Breast epithelium (tissue), 4 donors: ENCODE data around the gene MYO1B. TPM values are rescaled to one million over a fixed set of nuclear protein-coding genes. Genes with fewer than 3 reads are reported as not detected.

Experiments
- DNase-seq, 2 donors: peaks; one replicate each; pipeline ENCODE4 v3.0.0-alpha.2; 2019; ENCODE audit warnings: low spot score in 2 of 2
- H3K27ac ChIP-seq, 2 donors: fragments of 200-600 bp; sonication (generic) in 1 of 2; one replicate each; pipeline ENCODE4 v1.5.1; 2016 to 2019; ENCODE audit warnings: mild to moderate bottlenecking in 1 of 2
- H3K27me3 ChIP-seq, 2 donors: fragments of 200-600 bp; sonication (generic) in 1 of 2; one replicate each; pipeline versions ENCODE4 v1.5.1 to v1.6.0; 2017 to 2019; ENCODE audit warnings: control low read depth in 1 of 2, mild to moderate bottlenecking in 1 of 2
- H3K36me3 ChIP-seq: fragments of 200-600 bp; one replicate; pipeline ENCODE4 v1.5.1; 2019
- H3K4me1 ChIP-seq, 2 donors: fragments of 200-600 bp; sonication (generic); one replicate each; pipeline ENCODE4 v1.5.1; 2016 to 2019; ENCODE audit warnings: control low read depth in 1 of 2
- H3K4me3 ChIP-seq, 3 donors: fragments of 200-600 bp; sonication (generic); 1 replicate in 2 of 3; 2 replicates in 1 of 3; pipeline ENCODE4 v1.5.1; 2016 to 2019; ENCODE audit warnings: mild to moderate bottlenecking in 3 of 3, moderate library complexity in 2 of 3
- H3K9me3 ChIP-seq, 2 donors: fragments of 200-600 bp; sonication (generic) in 1 of 2; one replicate each; pipeline ENCODE4 v1.5.1; 2016 to 2019; ENCODE audit warnings: control low read depth in 1 of 2
- CTCF ChIP-seq, 3 donors: fragments of 450-650 bp; IDR thresholded peaks; one replicate each; pipeline ENCODE4 v1.5.1; 2016 to 2017; ENCODE audit warnings: antibody characterized with exemption in 3 of 3, mild to moderate bottlenecking in 3 of 3, moderate library complexity in 3 of 3
- POLR2A ChIP-seq: fragments of 450-650 bp; IDR thresholded peaks from one replicate; pipeline ENCODE4 v1.6.1; 2016; ENCODE audit warnings: antibody characterized with exemption, mild to moderate bottlenecking, moderate library complexity
- POLR2AphosphoS5 ChIP-seq, 3 donors: sonication (generic); formaldehyde crosslinking; IDR thresholded peaks; one replicate each; pipeline ENCODE4 v1.6.1; 2017; ENCODE audit warnings: antibody characterized with exemption in 3 of 3
- intact Hi-C: fragments of 100-400 bp; cut with DNase I; formaldehyde crosslinking; loops from one replicate; pipeline ENCODE4 v1.15.1; 2023; ENCODE audit warnings: low total_unique reads
- total RNA-seq, 3 donors: library from RNA; depleted of rRNA; stranded (reverse); fragments of >200 nt; gene quantifications; one replicate each; pipeline ENCODE4 v1.1.0, GENCODE V29; 2016

MYO1B gene
- total RNA-seq, 3 donors from 2014 or later: 34.1 to 73.9 (median 63.9) TPM

DNA sequence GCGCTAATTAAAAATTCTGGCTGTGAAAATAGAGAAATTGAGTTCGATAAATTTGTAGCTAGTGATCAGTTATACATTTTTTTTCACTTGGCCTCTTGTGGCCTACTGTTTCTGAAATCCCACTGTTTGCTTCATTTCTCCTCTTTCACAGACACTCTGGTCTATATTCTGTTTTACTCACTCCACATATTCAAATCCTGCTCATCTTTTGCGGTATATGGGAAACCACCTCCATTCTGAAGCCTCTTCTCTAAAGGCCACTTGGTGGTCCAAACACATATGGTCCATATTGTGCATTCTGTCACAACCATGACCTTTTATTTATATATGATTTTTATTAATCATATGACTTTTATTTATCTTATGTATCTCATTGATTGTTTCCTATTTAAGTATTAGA lies 67.0 kb downstream of the MYO1B start:
- DNase-seq: no peak
- Histone ChIP-seq H3K36me3 (no peaks in the 10 kb centered on the region), H3K4me1 (no peaks in the 10 kb centered on the region), H3K27ac (no peak overlapping the region), H3K9me3 (no peaks in the 10 kb centered on the region), H3K27me3 (no peaks in the 10 kb centered on the region), H3K4me3 (no peak overlapping the region)
- intact Hi-C loops: no loop called here
- TF ChIP-seq CTCF (IDR thresholded peaks at IDR 0.05): no peak
- no peak for TF ChIP-seq POLR2AphosphoS5 (IDR thresholded peaks at IDR 0.05)
- no peak for TF ChIP-seq POLR2A

DNA sequence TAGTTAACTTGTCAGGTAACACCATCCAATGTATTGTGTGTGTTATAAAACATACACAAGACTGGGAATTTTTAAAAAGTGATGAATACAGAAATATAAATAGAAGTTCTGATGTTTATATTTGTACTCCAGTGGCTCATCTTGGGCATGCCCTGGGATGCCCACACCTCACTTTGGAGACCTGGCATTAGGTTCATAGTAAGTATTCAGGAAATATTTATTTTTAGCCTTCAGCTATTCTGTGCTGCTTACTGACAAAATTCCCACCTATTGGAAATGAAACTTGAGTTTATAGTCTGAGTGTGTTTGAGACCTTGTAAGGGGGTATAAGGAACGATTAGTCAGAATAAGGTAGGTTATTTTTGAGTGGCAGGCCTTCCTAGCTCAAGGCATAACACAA lies 67.5 kb downstream of the MYO1B start:
- no peak for TF ChIP-seq POLR2AphosphoS5 (IDR thresholded peaks at IDR 0.05)
- no peak for TF ChIP-seq CTCF (IDR thresholded peaks at IDR 0.05)
- no peak for TF ChIP-seq POLR2A
- DNase-seq: no peak
- H3K27ac ChIP-seq: no peak overlapping the region
- H3K4me3 ChIP-seq: no peak overlapping the region
- intact Hi-C loops: no loop called here
- H3K27me3 ChIP-seq: no peaks in the 10 kb centered on the region
- H3K4me1 ChIP-seq: no peaks in the 10 kb centered on the region
- no peaks in the 10 kb centered on the region for H3K9me3 ChIP-seq
- H3K36me3 ChIP-seq: no peaks in the 10 kb centered on the region

DNA sequence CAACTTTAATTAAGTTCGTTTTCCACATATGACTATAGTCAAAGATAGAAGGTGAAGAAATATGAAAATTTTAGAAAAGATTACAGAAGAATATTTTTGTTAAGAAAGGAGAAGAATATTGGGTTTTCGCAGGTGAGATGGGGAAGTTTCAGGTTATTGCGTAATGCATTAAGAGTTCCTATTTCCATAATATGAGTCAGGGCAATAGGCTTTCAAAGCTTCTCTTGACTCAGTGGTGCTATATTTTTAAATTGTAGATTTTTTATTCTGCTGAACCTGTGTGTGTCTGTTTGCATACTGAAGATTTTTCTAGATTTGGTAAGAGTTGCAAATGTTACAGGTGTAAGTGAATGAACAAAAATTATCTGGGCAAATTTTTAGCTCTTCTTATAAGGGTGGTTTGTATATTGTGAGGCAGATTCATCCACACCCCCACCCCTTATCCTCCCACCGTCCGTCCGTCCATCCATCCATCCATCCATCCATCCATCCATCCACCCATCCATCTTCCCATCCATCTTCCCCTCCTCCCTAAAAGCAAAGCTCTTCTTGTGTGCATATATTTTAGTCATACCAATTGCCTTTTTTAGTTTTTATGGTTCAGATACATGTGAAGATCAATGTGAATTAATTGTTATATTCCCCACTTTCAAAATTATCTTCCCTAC lies 69.6 kb downstream of the MYO1B start:
- H3K4me3 ChIP-seq: no peak overlapping the region
- no peak overlapping the region for H3K27ac ChIP-seq
- TF ChIP-seq CTCF (IDR thresholded peaks at IDR 0.05) (no peak), POLR2AphosphoS5 (IDR thresholded peaks at IDR 0.05) (no peak), POLR2A (no peak)
- no peaks in the 10 kb centered on the region for H3K27me3 ChIP-seq
- intact Hi-C loops: no loop called here
- no peaks in the 10 kb centered on the region for H3K9me3 ChIP-seq
- H3K36me3 ChIP-seq: no peaks in the 10 kb centered on the region
- no peaks in the 10 kb centered on the region for H3K4me1 ChIP-seq
- DNase-seq: no peak

- H3K4me1 ChIP-seq: no peaks in the 10 kb centered on the region
- H3K27ac ChIP-seq: no peak overlapping the region
- H3K27me3 ChIP-seq: no peaks in the 10 kb centered on the region
- no peak overlapping the region for H3K4me3 ChIP-seq
- intact Hi-C loops: no loop called here
- no peak for TF ChIP-seq POLR2A
- TF ChIP-seq POLR2AphosphoS5 (IDR thresholded peaks at IDR 0.05): no peak
- TF ChIP-seq CTCF (IDR thresholded peaks at IDR 0.05): no peak
- DNase-seq: no peak
- H3K9me3 ChIP-seq: no peaks in the 10 kb centered on the region
- H3K36me3 ChIP-seq: no peaks in the 10 kb centered on the region
These were observed 70.2 kb downstream of the MYO1B start for GRCh38 chr2:191315365-191315752.

GRCh38 chr2:191316246-191316994 lies 71.2 kb downstream of the MYO1B start:
- H3K4me3 ChIP-seq: no peak overlapping the region
- no peaks in the 10 kb centered on the region for H3K9me3 ChIP-seq
- H3K36me3 ChIP-seq: no peaks in the 10 kb centered on the region
- no peaks in the 10 kb centered on the region for H3K4me1 ChIP-seq
- intact Hi-C loops: no loop called here
- DNase-seq: no peak
- TF ChIP-seq POLR2A: no peak
- H3K27ac ChIP-seq: no peak overlapping the region
- H3K27me3 ChIP-seq: no peaks in the 10 kb centered on the region
